AG09309 (cell line): ENCODE data around the gene GNPAT.
A peak's percentile ranks its signal among the peaks of the same experiment; 100 is the strongest.

Experiments used
- DNase-seq: peaks from one replicate; pipeline ENCODE4 v3.0.0-alpha.2; 2010; ENCODE audit warnings: low read depth
- H3K4me3 ChIP-seq: 2 replicates; pipeline ENCODE4 v1.5.1; 2011; ENCODE audit warnings: mild to moderate bottlenecking, low read depth, low read length, moderate library complexity; ENCODE audit not compliant: control insufficient read depth
- TF ChIP-seq, protein P1 (sequence below): IDR thresholded peaks from 2 replicates; pipeline ENCODE4 v1.5.1; 2011; ENCODE audit warnings: mild to moderate bottlenecking, low read depth, low read length, inconsistent platforms; ENCODE audit not compliant: insufficient read depth, control insufficient read depth; ENCODE audit errors: missing control alignments

The GNPAT gene

DNA sequence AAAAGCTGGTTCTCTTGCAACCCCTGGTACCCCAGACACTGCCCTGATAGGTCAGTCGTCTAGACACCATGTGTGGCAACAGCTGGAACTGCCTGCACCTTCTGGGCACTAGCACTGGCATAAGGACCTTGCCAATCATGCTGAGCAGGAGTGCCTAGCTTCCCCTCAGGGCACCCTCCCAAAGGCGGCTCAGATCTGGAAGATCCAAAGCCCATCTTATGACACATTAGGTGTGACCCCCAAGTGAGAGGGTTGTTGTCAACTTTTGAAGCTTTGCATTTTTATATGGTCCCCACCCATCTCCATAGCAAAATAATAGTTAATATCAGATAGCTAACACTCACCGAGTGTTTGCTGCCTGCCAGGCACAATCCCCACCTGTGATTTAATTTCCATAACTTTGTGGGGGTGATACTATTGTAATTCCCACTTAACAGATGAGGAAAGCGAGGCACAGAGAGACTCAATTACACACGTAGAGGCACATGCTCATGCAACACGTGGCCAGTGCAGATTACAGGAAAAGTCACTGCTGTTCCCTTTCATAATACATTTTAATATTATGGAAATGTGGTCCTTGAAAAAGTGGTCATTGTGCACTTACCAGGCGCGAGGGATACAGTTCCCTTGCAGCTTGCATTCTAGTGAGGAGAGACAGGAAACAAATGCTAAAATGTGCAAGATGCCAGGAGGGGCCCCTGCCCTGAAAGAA lies 70.9 kb downstream of the GNPAT start:
- TF ChIP-seq, protein P1, sequence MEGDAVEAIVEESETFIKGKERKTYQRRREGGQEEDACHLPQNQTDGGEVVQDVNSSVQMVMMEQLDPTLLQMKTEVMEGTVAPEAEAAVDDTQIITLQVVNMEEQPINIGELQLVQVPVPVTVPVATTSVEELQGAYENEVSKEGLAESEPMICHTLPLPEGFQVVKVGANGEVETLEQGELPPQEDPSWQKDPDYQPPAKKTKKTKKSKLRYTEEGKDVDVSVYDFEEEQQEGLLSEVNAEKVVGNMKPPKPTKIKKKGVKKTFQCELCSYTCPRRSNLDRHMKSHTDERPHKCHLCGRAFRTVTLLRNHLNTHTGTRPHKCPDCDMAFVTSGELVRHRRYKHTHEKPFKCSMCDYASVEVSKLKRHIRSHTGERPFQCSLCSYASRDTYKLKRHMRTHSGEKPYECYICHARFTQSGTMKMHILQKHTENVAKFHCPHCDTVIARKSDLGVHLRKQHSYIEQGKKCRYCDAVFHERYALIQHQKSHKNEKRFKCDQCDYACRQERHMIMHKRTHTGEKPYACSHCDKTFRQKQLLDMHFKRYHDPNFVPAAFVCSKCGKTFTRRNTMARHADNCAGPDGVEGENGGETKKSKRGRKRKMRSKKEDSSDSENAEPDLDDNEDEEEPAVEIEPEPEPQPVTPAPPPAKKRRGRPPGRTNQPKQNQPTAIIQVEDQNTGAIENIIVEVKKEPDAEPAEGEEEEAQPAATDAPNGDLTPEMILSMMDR = no peak
- no peak overlapping the region for H3K4me3 ChIP-seq
- no peak for DNase-seq

DNA sequence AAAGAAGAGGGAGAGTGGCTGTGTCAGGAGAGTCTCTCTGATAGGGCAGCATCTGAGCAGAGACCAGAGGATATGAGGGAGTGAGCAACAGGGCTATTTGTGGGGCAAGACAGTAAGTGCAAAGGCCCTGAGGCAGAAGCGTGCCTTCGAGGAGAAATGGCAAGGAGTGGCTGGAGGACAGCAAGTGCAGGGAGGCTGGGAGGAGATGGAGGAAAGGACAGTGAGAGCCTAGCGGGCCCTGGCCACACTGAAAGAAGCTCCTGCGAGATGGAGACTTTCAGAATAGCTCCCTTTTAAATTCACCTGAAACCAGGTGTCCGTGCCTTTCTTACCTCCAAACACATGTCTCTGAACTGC lies 71.4 kb downstream of the GNPAT start:
- H3K4me3 ChIP-seq = no peak overlapping the region
- TF ChIP-seq, protein P1 = no peak
- no peak for DNase-seq

DNA sequence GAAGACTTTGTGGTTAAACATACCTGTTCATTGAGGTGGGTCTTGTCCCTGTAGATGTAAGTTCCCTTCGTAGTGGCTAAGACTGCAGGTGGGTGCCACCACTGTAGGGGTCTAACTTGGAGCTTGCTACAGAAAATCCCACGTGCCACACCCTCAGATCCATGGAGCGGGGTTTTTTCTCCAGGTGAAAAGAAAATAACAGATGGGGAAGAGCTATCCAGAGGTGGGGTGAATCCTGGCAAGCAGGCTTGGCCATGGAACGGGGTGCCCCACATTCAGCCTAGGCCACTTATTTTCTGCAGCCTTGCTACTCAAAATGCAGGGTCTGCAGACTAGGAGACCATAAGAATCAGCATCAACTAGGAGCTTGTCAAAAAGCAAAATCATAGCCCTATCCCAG lies 72.6 kb downstream of the GNPAT start:
- DNase-seq = no peak
- no peak overlapping the region for H3K4me3 ChIP-seq
- TF ChIP-seq, protein P1 = no peak

DNA sequence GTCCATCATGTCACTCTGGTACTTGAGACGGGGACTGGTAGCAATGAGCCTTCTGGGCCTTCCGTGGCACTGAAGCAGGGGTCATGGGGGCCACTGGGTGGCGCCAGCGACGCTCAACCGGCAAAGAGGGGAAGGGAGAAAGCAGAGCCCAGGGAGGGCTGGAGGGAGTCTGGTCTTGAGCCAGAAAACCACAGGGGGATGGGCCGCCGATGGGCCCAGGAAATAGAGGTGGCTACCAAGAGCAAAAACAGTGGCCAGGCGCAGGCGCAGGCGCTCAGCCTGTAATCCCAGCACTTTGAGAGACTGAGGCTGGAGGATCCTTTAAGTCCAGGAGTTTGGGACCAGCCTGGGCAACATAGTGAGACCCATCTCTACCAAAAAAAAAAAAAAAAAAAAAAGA lies 74.9 kb downstream of the GNPAT start:
- DNase-seq = no peak
- TF ChIP-seq, protein P1 = peak; percentile 54
- H3K4me3 ChIP-seq = no peak overlapping the region

DNA sequence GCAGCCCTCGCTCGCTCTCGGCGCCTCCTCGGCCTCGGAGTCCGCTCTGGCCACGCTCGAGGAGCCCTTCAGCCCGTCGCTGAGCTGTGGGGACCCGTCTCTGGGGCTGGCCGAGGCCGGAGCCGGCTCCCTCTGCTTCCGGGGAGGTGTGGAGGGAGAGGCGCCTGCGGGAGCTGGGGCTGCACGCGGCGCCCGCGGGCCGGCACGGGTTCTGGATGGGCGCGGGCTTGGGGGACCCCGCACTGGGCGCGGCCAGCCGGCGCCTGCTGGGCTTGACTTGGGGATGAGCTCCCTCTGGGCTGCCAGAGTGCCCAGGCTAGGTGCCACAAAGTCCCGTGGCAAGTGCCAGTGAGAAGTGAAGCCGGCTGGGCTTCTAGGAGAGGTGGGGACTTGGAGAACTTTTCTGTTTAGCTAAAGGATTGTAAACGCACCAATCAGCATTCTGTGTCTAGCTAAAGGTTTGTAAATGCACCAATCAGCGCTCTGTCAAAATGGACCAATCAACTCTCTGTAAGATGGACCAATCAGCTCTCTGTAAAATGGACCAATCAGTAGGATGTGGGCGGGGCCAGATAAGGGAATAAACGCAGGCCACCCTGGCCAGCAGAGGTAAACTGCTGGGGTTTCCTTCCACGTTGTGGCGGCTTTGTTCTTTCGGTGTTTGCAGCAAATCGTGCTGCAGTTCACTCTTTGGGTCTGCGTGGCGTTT lies 76.4 kb downstream of the GNPAT start:
- H3K4me3 ChIP-seq = no peak overlapping the region
- no peak for DNase-seq
- TF ChIP-seq, protein P1 = no peak

DNA sequence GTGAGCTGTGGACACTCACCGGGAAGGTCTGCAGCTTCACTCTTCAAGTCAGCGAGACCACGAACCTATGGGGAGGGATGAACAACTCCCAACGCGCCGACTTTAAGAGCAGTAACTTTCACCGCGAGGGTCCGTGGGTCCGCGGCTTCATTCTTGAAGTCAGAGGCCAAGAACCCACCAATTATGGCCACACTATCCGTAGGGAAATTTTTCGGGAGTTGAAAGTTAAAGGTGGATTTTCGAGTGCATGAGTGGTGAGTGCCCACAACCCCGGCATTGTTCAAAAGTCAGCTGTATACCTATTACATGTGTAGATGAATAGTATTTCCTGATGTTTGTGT lies 77.0 kb downstream of the GNPAT start:
- no peak for DNase-seq
- H3K4me3 ChIP-seq = no peak overlapping the region
- TF ChIP-seq, protein P1 = no peak
